Measurements from ENCODE around the gene DIAPH1. TPM values are rescaled to one million over a fixed set of nuclear protein-coding genes. Genes with fewer than 3 reads are reported as not detected.

Gene DIAPH1
- total RNA-seq, 4 donors from 2014 or later = 63.0 to 157 (median 124) TPM

DNA sequence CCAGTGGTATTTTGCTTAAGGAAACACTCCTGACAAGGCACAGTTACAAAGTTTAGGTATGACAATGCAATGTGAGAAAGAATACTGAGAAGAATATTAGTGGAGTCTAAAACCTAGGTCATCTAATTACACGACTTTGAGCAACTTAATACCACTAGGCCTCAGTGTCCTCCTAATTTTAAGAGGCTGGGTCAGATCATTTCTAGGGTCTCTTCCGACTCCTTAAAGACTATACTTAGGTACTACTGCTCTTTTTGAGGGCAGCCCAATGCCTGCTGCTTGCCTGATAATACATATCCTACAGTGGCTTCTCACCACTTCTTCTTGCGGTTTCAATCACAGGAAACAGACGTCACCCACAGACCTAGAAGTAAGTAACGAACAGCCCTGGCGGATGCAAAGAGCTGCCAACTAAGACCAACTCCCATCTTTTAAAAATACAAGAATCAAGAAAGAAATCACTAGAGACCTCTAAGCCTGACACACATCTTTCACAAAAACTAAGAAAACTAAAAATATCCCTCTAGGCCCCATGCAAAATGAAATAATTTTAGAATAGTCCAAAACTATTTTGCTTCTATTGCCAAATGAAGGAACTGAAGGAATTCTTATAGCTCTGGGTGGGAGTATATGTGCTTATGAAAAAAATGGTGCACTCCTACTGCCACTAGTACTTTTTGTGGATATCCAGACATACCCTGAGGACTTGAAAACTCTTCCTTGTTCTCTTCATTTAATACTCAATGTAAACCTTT, 13.1 kb downstream of the DIAPH1 start:
- WGBS, 2 donors = 40 to 70% methylated on average over 6 of the region's 6 CpGs
- TF ChIP-seq, protein P1, sequence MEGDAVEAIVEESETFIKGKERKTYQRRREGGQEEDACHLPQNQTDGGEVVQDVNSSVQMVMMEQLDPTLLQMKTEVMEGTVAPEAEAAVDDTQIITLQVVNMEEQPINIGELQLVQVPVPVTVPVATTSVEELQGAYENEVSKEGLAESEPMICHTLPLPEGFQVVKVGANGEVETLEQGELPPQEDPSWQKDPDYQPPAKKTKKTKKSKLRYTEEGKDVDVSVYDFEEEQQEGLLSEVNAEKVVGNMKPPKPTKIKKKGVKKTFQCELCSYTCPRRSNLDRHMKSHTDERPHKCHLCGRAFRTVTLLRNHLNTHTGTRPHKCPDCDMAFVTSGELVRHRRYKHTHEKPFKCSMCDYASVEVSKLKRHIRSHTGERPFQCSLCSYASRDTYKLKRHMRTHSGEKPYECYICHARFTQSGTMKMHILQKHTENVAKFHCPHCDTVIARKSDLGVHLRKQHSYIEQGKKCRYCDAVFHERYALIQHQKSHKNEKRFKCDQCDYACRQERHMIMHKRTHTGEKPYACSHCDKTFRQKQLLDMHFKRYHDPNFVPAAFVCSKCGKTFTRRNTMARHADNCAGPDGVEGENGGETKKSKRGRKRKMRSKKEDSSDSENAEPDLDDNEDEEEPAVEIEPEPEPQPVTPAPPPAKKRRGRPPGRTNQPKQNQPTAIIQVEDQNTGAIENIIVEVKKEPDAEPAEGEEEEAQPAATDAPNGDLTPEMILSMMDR (IDR thresholded peaks at IDR 0.05) = no peak
- TF ChIP-seq POLR2A (IDR thresholded peaks at IDR 0.05) = no peak
- H3K36me3 ChIP-seq = peaks cover 0 to 9% (median 0%) of the 10 kb centered on the region in 3 donors
- intact Hi-C loops (cut with DNase I) = no loop called here
- H3K4me3 ChIP-seq = peak overlapping the region in 1 of 4 donors; percentile 9
- H3K27ac ChIP-seq = peak overlapping the region; percentile 33 to 87 (median 76)
- H3K4me1 ChIP-seq = peaks cover 11 to 52% (median 15%) of the 10 kb centered on the region in 3 donors
- no peaks in the 10 kb centered on the region for H3K27me3 ChIP-seq
- H3K9me3 ChIP-seq = no peaks in the 10 kb centered on the region
- peak; percentile 34 for DNase-seq

DNA sequence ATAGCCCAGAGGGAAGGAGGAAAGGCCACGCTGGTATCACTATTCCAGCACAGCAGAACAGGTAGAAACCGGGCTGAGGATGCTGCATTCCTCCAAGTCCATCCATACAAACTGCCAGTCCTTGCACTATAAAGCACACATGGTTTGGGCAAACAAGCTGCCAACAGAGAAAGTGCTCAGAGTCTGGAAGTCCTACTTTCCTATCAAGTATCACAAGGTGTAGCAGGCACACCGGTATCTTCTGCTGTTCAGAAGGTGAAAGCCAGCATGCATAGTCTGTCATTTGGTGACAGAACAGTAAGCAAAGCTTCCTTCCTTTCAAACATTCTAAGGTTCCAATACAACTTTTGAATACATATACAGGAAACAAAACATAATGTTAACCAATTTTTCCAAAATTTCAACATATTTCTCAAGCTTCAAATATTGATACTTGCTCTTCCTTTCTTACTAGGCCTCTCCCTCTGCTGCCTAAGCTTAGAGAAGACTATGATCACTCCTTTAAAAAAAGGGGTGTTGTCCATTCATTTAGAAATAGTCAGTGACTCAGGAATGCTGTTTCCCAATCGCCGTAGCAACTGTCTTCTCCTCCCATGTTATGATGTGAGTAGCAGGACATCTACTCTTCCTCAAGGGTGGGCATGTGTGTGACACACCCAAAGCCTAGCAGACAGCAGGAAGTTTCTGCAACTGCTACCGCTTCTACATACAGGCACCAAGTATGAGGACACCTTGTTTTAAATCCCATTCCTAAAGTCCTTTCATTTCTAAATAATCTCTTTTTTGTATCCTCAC, 14.7 kb downstream of the DIAPH1 start:
- peaks cover 11 to 54% (median 17%) of the 10 kb centered on the region in 3 donors for H3K4me1 ChIP-seq
- WGBS, 2 donors = 31 to 35% methylated on average over 6 of the region's 6 CpGs
- no peak for DNase-seq

DNA sequence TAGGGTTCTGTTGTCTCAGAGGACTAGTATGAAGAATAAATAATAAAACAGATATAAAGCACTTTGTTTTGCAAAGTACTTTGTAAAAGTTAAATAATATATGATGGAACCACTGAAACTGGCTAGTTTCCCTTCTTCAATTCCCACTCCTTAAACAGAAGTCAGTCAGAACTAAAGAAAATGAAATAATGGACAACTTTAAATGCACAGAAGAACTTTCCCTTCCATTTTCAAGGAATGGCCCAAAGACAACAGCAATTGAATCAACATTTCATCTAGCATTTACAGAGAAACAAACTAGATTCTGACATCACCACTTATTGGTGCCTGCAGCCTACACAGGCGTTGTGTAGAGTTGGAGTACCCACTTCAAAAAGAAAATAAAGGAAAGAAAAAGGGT, 16.2 kb downstream of the DIAPH1 start:
- intact Hi-C loops (cut with DNase I) = no loop called here
- no peak for DNase-seq
- no peak overlapping the region for H3K4me3 ChIP-seq
- peaks cover 11 to 67% (median 22%) of the 10 kb centered on the region in 3 donors for H3K4me1 ChIP-seq
- H3K9me3 ChIP-seq = no peaks in the 10 kb centered on the region
- H3K27me3 ChIP-seq = no peaks in the 10 kb centered on the region
- WGBS, 2 donors = 83 to 86% methylated on average over 1 of the region's 1 CpG
- TF ChIP-seq POLR2A (IDR thresholded peaks at IDR 0.05) = no peak
- TF ChIP-seq, protein P1 (IDR thresholded peaks at IDR 0.05) = no peak
- peak overlapping the region in 3 of 4 donors; percentile 1 to 87 (median 72) for H3K27ac ChIP-seq
- no peaks in the 10 kb centered on the region for H3K36me3 ChIP-seq

More for the DNA sequence above, 14.7 kb downstream of the DIAPH1 start:
- Histone ChIP-seq H3K36me3 (no peaks in the 10 kb centered on the region), H3K27ac (peak overlapping the region; percentile 72 to 87 (median 80)), H3K4me3 (no peak overlapping the region), H3K27me3 (no peaks in the 10 kb centered on the region), H3K9me3 (no peaks in the 10 kb centered on the region)
- intact Hi-C loops (cut with DNase I) = no loop called here
- TF ChIP-seq, protein P1 (IDR thresholded peaks at IDR 0.05) = no peak
- no peak for TF ChIP-seq POLR2A (IDR thresholded peaks at IDR 0.05)

DNA sequence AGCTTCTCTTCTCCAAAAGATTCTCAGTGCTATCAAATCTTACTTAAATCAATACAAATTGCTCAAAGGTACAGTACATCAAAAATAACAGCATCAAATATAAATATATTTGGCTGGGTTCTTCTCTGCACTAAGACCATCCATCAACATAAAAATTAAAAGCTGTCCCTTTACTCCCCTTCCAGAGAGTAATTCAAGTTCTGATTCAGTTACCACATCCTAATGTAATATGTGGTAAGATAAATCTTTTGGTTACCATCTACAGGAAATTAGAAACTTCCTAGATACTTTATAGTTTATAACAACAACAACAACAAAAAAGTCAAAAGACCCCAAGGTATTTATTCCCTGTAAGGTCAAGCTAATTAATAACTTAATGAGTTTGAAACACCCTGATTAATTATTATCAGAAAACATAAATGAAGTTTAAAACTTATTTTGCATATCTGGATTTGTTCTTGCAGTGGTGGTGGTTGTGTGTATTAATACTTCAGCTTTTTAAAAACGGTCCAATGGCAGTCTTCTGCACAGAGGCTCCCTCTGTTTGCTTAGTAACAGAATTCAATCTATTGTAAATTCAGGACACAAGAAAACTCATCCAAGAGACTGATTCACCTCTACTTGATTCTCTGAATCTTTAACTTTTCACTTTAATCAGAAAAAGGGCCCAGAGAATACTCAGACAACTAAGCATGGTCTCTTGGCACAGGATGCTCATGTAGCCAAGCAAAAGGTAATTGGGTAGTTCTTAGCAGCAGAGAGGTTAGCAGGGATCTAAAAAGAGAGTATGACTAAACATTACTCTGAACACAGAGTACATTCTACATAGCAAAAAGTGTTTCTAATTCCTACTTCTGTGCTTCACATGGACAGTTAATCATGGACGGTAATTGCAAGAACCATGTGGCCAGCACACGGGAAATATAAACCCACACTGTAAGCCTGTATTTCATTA, 20.1 kb downstream of the DIAPH1 start:
- H3K27ac ChIP-seq = no peak overlapping the region
- intact Hi-C loops (cut with DNase I) = no loop called here
- WGBS, 2 donors = 59% methylated on average over 3 of the region's 3 CpGs

More for the DNA sequence above, 20.1 kb downstream of the DIAPH1 start:
- DNase-seq = no peak
- peaks cover 0 to 15% (median 0%) of the 10 kb centered on the region in 3 donors for H3K36me3 ChIP-seq
- no peaks in the 10 kb centered on the region for H3K27me3 ChIP-seq
- TF ChIP-seq POLR2A (IDR thresholded peaks at IDR 0.05) = no peak
- TF ChIP-seq, protein P1 (IDR thresholded peaks at IDR 0.05) = no peak
- H3K4me3 ChIP-seq = no peak overlapping the region
- H3K4me1 ChIP-seq = peaks cover 8 to 51% (median 17%) of the 10 kb centered on the region in 3 donors
- no peaks in the 10 kb centered on the region for H3K9me3 ChIP-seq
